GM19438 (cell line): ENCODE results near the gene PFDN4.
"Not testable (repeated sequence)": the region's sequence is repeated elsewhere in the genome, so short reads cannot be mapped to it uniquely, and the experiment has no call there.

Experiments
- ATAC-seq: cut with Tn5 transposase; IDR thresholded peaks from one replicate; pipeline ENCODE4 v1.9.1; 2021; ENCODE audit warnings: low read depth; ENCODE audit not compliant: unreplicated experiment

PFDN4 gene

DNA sequence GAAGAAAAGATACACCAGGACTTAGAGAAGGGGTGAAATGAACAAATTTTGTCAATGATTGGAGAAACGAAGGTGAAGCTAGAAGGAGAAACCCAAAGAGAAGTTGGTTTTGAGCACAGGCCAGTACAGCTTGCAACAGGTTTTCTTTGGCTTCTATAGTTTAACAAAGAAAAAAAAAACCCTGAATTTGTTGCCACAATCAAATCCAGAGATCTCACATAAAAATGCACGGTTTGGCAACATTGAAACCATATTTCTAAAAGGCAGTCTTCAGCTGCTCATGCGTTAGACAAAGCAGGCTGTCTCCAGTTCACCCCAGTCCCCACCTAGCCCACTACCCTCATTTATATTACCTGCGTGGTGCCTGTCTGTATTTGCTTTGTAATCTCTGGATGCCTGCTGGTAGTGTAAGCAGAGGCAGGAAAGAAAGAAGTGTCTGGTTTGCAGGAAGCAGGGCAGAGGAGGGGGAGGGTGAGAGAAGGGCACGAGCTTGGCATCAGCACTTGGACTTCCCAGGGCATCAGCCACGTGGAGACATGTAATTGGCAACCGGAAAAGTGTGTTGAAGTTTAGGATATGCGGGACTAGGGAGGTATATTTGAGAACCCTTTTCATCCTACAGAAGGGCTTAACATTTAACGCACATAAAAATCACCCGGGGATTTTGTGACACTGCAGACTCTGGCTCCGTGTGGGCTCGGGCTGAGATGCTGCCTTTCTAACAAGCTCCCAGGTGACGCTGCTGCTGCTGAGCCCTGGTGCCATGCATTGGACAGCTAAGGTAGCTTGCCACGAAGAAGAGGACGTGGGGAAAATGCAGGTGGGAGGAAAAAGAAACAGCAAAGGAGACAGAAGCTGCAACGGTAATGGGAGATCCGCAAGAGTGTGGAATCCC, 14.4 kb downstream of the PFDN4 start:
- ATAC-seq = no peak

- ATAC-seq = no peak
These were observed 15.4 kb downstream of the PFDN4 start for GRCh38 chr20:54223285-54223684.

DNA sequence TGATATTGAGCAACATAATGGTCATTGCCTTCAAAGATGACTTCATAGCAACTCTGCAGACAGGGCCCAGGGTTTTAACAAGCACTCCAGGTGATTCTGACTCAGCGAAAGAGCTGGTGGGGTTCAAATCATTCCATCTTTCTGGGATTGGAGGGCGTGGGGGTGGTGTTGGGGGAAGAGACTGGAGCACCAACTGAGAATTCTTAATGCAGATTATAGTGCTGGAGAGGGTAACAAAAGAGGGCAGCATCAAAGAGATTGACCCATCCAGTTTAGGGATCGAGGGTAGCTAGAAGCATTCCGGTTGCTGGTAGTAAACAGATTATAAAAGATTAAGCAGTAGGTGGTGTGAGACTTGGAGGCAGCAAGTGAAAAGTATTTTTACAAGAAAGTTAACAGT, 15.9 kb downstream of the PFDN4 start:
- no peak for ATAC-seq

- ATAC-seq = not testable (repeated sequence)
These were observed 16.8 kb downstream of the PFDN4 start for GRCh38 chr20:54224642-54225041.

DNA sequence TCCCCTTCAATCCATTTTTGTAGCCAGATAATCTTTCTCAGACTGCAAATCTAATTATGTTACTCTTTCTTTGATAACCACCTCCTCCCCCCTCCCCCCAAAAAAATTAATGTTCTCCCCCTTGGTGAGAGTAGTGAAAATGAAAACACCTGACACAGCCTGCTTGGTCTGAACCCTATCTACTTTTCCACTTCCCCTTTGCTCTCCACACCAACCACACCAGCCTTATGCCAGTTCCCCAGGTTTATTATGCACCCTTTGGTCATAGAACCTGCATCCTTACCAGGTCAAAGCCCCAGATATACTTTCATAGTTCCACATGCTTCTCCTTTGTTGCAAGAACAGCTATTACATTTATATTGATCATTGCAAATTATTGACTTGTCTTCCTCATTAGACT, 19.4 kb downstream of the PFDN4 start:
- peak; percentile 91 for ATAC-seq

DNA sequence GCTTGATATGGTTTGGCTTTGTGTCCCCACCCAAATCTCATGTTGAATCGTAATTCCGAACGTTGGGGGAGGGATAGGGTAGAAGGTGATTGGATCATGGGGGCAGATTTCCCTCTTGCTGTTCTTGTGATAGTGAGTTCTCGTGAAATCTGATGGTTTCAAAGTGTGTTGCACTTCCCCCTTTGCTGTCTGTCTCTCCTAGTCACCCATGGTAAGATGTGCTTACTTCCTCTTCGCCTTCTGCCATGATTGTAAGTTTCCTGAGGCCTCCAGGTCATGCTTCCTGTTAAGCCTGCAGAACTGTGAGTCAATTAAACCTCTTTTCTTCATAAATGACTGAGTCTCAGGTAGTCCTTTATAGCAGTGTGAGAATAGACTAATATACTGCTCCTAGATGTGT, 19.9 kb downstream of the PFDN4 start:
- ATAC-seq = no peak

- no peak for ATAC-seq
These were observed 21.0 kb downstream of the PFDN4 start for GRCh38 chr20:54228841-54229240.

GRCh38 chr20:54229566-54230160, 21.8 kb downstream of the PFDN4 start:
- no peak for ATAC-seq

- ATAC-seq = no peak
These were observed 23.1 kb downstream of the PFDN4 start for GRCh38 chr20:54231036-54231435.

DNA sequence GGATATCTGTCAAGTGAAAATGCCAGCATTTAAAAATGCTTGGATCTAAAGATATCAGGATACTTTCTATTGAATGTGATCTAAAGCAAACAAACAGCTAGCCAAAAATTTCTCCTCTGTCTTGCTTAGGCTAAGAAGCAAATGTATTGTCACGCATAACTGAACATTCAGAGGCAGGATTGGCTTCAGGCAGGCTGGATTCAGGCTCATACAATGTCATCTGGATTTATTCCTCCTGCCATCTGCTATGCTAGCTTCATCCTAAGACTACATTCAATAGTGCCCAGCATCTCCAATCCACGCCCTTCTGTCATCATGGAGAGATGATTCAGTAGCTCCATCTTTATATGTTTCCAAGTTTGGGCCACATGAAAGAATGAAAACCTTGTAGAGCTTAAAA, 27.1 kb downstream of the PFDN4 start:
- ATAC-seq = no peak

- ATAC-seq = no peak
These were observed 29.4 kb downstream of the PFDN4 start for GRCh38 chr20:54237116-54237943.

DNA sequence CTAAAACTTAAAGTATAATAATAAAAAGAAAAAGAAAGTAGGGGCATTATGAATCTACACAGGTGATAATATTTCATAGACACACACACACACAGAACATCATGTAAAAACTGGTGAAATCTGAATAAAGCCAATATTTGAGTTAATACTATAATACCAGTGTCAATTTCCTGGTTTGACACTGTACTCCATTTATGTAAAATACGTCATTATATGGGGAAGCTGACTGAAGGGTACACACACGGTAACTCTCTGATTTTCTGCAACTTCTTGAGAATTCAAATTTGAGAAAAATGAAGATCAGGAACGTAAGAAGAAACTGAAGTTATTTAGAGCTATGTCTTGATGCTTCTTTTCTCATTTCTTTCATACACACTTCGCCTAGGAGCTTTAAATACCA, 36.2 kb downstream of the PFDN4 start:
- no peak for ATAC-seq

GRCh38 chr20:54248705-54249104, 40.8 kb downstream of the PFDN4 start:
- ATAC-seq = not testable (repeated sequence)

DNA sequence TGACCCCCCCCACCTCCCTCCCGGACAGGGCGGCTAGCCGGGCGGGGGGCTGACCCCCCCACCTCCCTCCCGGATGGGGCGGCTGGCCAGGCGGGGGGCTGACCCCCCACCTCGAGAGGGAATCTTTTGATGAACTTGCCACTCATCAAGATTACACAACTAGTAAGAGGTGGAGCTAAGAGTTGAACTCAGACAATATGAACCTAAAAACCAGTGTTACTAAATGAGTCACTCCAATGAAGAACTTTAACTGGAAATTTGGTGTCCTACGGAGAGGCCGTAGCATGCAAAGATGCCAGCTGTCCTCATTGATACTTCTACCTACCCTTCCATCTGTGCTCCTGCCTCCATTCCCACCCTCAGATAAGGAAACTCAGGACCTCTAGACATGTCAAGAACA, 42.8 kb downstream of the PFDN4 start:
- no peak for ATAC-seq

DNA sequence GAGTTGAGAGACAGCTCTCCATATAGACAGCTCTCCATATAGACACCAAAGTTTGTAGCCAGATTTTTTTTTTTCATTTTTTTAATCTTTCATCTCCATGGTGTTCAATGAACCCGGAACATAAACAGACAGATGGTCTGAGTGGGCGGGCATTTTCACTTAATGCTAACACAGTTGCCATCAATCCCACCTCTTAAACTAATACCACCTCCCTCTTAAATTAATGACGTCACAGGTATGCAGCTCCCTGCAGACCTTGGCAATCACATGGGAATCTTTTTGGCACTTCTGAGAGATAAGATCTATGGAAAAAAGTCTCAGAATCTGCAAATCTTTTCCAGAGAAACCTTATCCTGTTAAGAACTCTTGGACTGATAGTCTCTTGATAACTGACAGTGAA, 43.2 kb downstream of the PFDN4 start:
- no peak for ATAC-seq

DNA sequence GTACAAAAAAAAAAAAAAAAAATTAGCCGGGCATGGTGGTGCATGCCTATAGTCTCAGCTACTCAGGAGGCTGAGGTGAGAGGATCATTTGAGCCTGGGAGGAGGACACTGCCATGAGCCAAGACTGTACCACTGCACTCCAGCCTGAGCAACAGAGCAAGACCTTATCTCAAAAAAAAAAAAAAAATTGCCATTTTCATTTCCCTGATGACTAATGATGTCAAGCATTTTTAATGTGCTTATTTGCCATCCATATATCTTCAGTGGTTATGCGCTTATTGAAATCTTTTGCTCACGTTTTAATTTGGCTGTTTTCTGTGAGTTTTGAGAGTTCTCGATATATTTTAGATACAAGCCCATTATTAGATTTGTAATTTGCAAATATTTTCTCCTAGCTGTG, 46.7 kb downstream of the PFDN4 start:
- ATAC-seq = no peak

- no peak for ATAC-seq
These were observed 47.3 kb downstream of the PFDN4 start for GRCh38 chr20:54255157-54255556.

GRCh38 chr20:54256202-54256601, 48.3 kb downstream of the PFDN4 start:
- no peak for ATAC-seq

GRCh38 chr20:54257071-54257816, 49.4 kb downstream of the PFDN4 start:
- ATAC-seq = no peak

- no peak for ATAC-seq
These were observed 52.2 kb downstream of the PFDN4 start for GRCh38 chr20:54260116-54260515.

DNA sequence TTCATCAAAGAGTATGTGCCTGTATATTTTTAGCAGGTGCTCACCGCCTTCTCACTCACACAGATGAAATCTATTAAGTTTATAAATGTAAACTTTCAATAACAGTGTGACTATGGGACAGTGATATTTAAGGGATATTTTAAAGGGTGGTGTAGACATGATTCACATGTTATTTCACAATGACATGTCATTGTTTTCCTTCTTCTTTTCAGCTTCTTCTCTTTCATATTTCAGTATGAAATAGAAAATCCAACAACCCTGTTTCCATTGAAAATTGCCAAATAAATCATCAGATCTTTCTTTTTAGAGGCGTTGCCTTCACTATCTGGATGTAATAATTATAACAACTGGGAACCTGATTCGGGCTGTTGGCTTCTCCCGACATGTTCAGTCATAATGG, 54.8 kb downstream of the PFDN4 start:
- no peak for ATAC-seq
